ENCODE results near the gene FAM234B.

FAM234B gene

GRCh38 chr12:13066014-13066413, 21.8 kb downstream of the FAM234B start:
- no peak for TF ChIP-seq PKNOX1 (IDR thresholded peaks at IDR 0.05)
- no peak for TF ChIP-seq TARDBP (IDR thresholded peaks at IDR 0.05)
- TF ChIP-seq ZNF384 (IDR thresholded peaks at IDR 0.05), result no peak
- no peak for TF ChIP-seq L3MBTL2 (conservative IDR thresholded peaks at IDR 0.05)
- no peak for TF ChIP-seq FOXK2 (IDR thresholded peaks at IDR 0.05)
- TF ChIP-seq SUZ12 (IDR thresholded peaks at IDR 0.05), result no peak
- no peak for TF ChIP-seq ELF4 (IDR thresholded peaks at IDR 0.05)
- no peak for TF ChIP-seq CTBP1 (IDR thresholded peaks at IDR 0.05; ENCODE audit: borderline replicate concordance)
- no peak for TF ChIP-seq NFRKB (IDR thresholded peaks at IDR 0.05)
- TF ChIP-seq BHLHE40 (IDR thresholded peaks at IDR 0.05; ENCODE audit: borderline replicate concordance), result no peak
- TF ChIP-seq LEF1 (IDR thresholded peaks at IDR 0.05; ENCODE audit: borderline replicate concordance), result no peak
- no peak for TF ChIP-seq SP1 (IDR thresholded peaks at IDR 0.05)
- TF ChIP-seq FOXM1 (IDR thresholded peaks at IDR 0.05; ENCODE audit: borderline replicate concordance), result no peak
- no peak for TF ChIP-seq FOXA1 (IDR thresholded peaks at IDR 0.05)
- TF ChIP-seq ARNT (IDR thresholded peaks at IDR 0.05), result no peak
- no peak for TF ChIP-seq HDGF (IDR thresholded peaks at IDR 0.05; ENCODE audit: borderline replicate concordance)
- CTCF ChIA-PET, result no interaction called here
- DNase-seq (ENCODE audit: extremely low spot score), result no peak
- POLR2A ChIA-PET, result no interaction called here

GRCh38 chr12:13066459-13066858, 22.3 kb downstream of the FAM234B start:
- CTCF ChIA-PET, result no interaction called here
- POLR2A ChIA-PET, result no interaction called here

GRCh38 chr12:13067322-13067721, 23.1 kb downstream of the FAM234B start:
- TF ChIP-seq FOXK2 (IDR thresholded peaks at IDR 0.05) (no peak), TARDBP (IDR thresholded peaks at IDR 0.05) (no peak)
- ChIA-PET POLR2A (no interaction called here), CTCF (no interaction called here)
- DNase-seq (ENCODE audit: extremely low spot score), result no peak

More at GRCh38 chr12:13066459-13066858, 22.3 kb downstream of the FAM234B start:
- TF ChIP-seq ARNT (IDR thresholded peaks at IDR 0.05), result no peak
- no peak for TF ChIP-seq NFRKB (IDR thresholded peaks at IDR 0.05)
- TF ChIP-seq FOXK2 (IDR thresholded peaks at IDR 0.05), result no peak
- no peak for TF ChIP-seq PKNOX1 (IDR thresholded peaks at IDR 0.05)
- no peak for TF ChIP-seq ELF4 (IDR thresholded peaks at IDR 0.05)
- no peak for TF ChIP-seq LEF1 (IDR thresholded peaks at IDR 0.05; ENCODE audit: borderline replicate concordance)
- DNase-seq (ENCODE audit: extremely low spot score), result no peak

- POLR2A ChIA-PET, result no interaction called here
- CTCF ChIA-PET, result no interaction called here
- TF ChIP-seq FOXA1 (IDR thresholded peaks at IDR 0.05), result no peak
- no peak for TF ChIP-seq ZNF384 (IDR thresholded peaks at IDR 0.05)
- TF ChIP-seq SUZ12 (IDR thresholded peaks at IDR 0.05), result no peak
- TF ChIP-seq ELF4 (IDR thresholded peaks at IDR 0.05), result no peak
- TF ChIP-seq SP1 (IDR thresholded peaks at IDR 0.05), result no peak
- TF ChIP-seq ARNT (IDR thresholded peaks at IDR 0.05), result no peak
- TF ChIP-seq HDGF (IDR thresholded peaks at IDR 0.05; ENCODE audit: borderline replicate concordance), result no peak
- no peak for TF ChIP-seq BHLHE40 (IDR thresholded peaks at IDR 0.05; ENCODE audit: borderline replicate concordance)
- TF ChIP-seq FOXM1 (IDR thresholded peaks at IDR 0.05; ENCODE audit: borderline replicate concordance), result no peak
- no peak for DNase-seq (ENCODE audit: extremely low spot score)
Observed at GRCh38 chr12:13069380-13069779, 25.2 kb downstream of the FAM234B start.

GRCh38 chr12:13071305-13072280, 27.4 kb downstream of the FAM234B start:
- DNase-seq (ENCODE audit: extremely low spot score), result no peak
- ChIA-PET POLR2A (no interaction called here), CTCF (no interaction called here)
- TF ChIP-seq CTBP1 (IDR thresholded peaks at IDR 0.05; ENCODE audit: borderline replicate concordance), result no peak
- TF ChIP-seq FOXK2 (IDR thresholded peaks at IDR 0.05), result no peak
- no peak for TF ChIP-seq SUZ12 (IDR thresholded peaks at IDR 0.05)
- TF ChIP-seq LEF1 (IDR thresholded peaks at IDR 0.05; ENCODE audit: borderline replicate concordance), result no peak
- TF ChIP-seq ARNT (IDR thresholded peaks at IDR 0.05), result no peak
- TF ChIP-seq BHLHE40 (IDR thresholded peaks at IDR 0.05; ENCODE audit: borderline replicate concordance), result no peak
- no peak for TF ChIP-seq L3MBTL2 (conservative IDR thresholded peaks at IDR 0.05)

GRCh38 chr12:13073173-13073572, 29.0 kb downstream of the FAM234B start:
- no peak for TF ChIP-seq HDGF (IDR thresholded peaks at IDR 0.05; ENCODE audit: borderline replicate concordance)
- TF ChIP-seq ARNT (IDR thresholded peaks at IDR 0.05), result no peak
- TF ChIP-seq SUZ12 (IDR thresholded peaks at IDR 0.05), result no peak
- TF ChIP-seq NFRKB (IDR thresholded peaks at IDR 0.05), result no peak
- no peak for TF ChIP-seq TARDBP (IDR thresholded peaks at IDR 0.05)
- TF ChIP-seq ZNF384 (IDR thresholded peaks at IDR 0.05), result no peak
- TF ChIP-seq CTBP1 (IDR thresholded peaks at IDR 0.05; ENCODE audit: borderline replicate concordance), result no peak
- TF ChIP-seq FOXA1 (IDR thresholded peaks at IDR 0.05), result no peak
- ChIA-PET CTCF (no interaction called here), POLR2A (no interaction called here)
- DNase-seq (ENCODE audit: extremely low spot score), result no peak

GRCh38 chr12:13074396-13075117, 30.4 kb downstream of the FAM234B start:
- TF ChIP-seq ARNT (IDR thresholded peaks at IDR 0.05), result no peak
- TF ChIP-seq SUZ12 (IDR thresholded peaks at IDR 0.05), result no peak
- no peak for TF ChIP-seq FOXA1 (IDR thresholded peaks at IDR 0.05)
- TF ChIP-seq ELF4 (IDR thresholded peaks at IDR 0.05), result no peak
- TF ChIP-seq TARDBP (IDR thresholded peaks at IDR 0.05), result no peak
- TF ChIP-seq PKNOX1 (IDR thresholded peaks at IDR 0.05), result no peak
- no peak for TF ChIP-seq HDGF (IDR thresholded peaks at IDR 0.05; ENCODE audit: borderline replicate concordance)
- TF ChIP-seq CTBP1 (IDR thresholded peaks at IDR 0.05; ENCODE audit: borderline replicate concordance), result no peak
- TF ChIP-seq LEF1 (IDR thresholded peaks at IDR 0.05; ENCODE audit: borderline replicate concordance), result no peak
- no peak for TF ChIP-seq BHLHE40 (IDR thresholded peaks at IDR 0.05; ENCODE audit: borderline replicate concordance)
- no peak for TF ChIP-seq L3MBTL2 (conservative IDR thresholded peaks at IDR 0.05)
- no peak for TF ChIP-seq FOXK2 (IDR thresholded peaks at IDR 0.05)
- TF ChIP-seq ZNF384 (IDR thresholded peaks at IDR 0.05), result no peak
- CTCF ChIA-PET, result no interaction called here
- no peak for DNase-seq (ENCODE audit: extremely low spot score)
- POLR2A ChIA-PET, result no interaction called here

Measured in HEK293T (cell line).